MCF 10A (cell line): ENCODE data around the gene SLC35A1. TPM values are rescaled to one million over a fixed set of nuclear protein-coding genes. Genes with fewer than 3 reads are reported as not detected.

Source experiments
- BruUV-seq: library from RNA; stranded (reverse); fragments of 400-500 nt; replicated peaks from 2 replicates; lab custom pipeline; 2021; lab: Mats Ljungman, UMichigan
- CTCF ChIA-PET: fragments of 300-600 bp; sonication (Branson Sonifier 250); formaldehyde crosslinking; extraction: SDS; loops from one replicate; lab custom pipeline; 2021; ENCODE audit warnings: antibody characterized with exemption, inconsistent platforms; lab: Yijun Ruan, JAX
- POLR2A ChIA-PET: fragments of 300-600, 350-650 bp; sonication (Branson Sonifier 250); formaldehyde crosslinking; extraction: SDS; loops from one replicate; lab custom pipeline; 2020; ENCODE audit warnings: antibody characterized with exemption, inconsistent platforms; lab: Yijun Ruan, JAX
- DNase-seq: peaks from one replicate; pipeline ENCODE4 v3.0.0-alpha.2; 2018; ENCODE audit not compliant: unreplicated experiment
- H3K27ac Mint-ChIP-seq: one replicate; pipeline ENCODE4 v1.8.0; 2022; ENCODE audit warnings: mild to moderate bottlenecking, low read depth, mixed read lengths; ENCODE audit not compliant: unreplicated experiment
- H3K27me3 Mint-ChIP-seq: one replicate; pipeline ENCODE4 v1.8.0; 2022; ENCODE audit warnings: mixed read lengths; ENCODE audit not compliant: insufficient read depth, unreplicated experiment
- H3K36me3 Mint-ChIP-seq: one replicate; pipeline ENCODE4 v1.8.0; 2022; ENCODE audit warnings: mild to moderate bottlenecking, moderate library complexity, mixed read lengths; ENCODE audit not compliant: insufficient read depth, unreplicated experiment
- H3K4me1 Mint-ChIP-seq: one replicate; pipeline ENCODE4 v1.8.0; 2022; ENCODE audit warnings: mixed read lengths; ENCODE audit not compliant: insufficient read depth, unreplicated experiment
- H3K4me3 Mint-ChIP-seq: one replicate; pipeline ENCODE4 v1.8.0; 2022; ENCODE audit warnings: mild to moderate bottlenecking, moderate library complexity, mixed read lengths; ENCODE audit not compliant: unreplicated experiment
- H3K9me3 Mint-ChIP-seq: one replicate; pipeline ENCODE4 v1.8.0; 2022; ENCODE audit warnings: mixed read lengths; ENCODE audit not compliant: unreplicated experiment
- intact Hi-C: fragments of 100-400 bp; cut with micrococcal nuclease; formaldehyde crosslinking; loops from 2 replicates; pipeline ENCODE4 v1.14.1; 2022
- total RNA-seq: library from RNA; stranded (reverse); gene quantifications from 2 replicates; pipeline ENCODE4 v1.2.3, GENCODE V29; 2022
- TF ChIP-seq, protein P1 (sequence below): fragments of 200-600 bp; IDR thresholded peaks from one replicate; pipeline ENCODE4 v1.8.0; 2022; ENCODE audit warnings: antibody characterized with exemption, mild to moderate bottlenecking; ENCODE audit not compliant: unreplicated experiment

The SLC35A1 gene
- total RNA-seq, 1 experiment from 2014 or later: 10.3 TPM

DNA sequence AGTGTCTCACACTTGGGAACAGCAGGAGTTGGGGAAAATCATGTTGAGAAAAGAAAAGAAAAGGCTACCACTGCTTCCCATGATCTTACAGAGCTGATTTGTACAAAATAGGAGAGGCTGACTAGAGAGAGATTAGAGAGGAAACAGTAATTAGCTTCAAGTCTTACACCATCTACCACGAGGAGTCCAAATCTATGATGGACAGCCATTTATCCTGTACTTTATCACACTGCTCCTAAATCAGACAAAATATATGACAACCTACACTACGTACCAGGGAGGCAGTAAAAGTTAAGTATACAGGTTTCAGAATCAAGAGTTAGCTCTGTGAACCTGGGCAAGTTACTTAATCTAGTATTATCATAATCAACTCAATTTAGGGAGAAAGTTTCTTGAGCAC is 79.0 kb downstream of the SLC35A1 start:
- Mint-ChIP-seq H3K27me3 (no peaks in the 10 kb centered on the region), H3K36me3 (peaks cover 72% of the 10 kb centered on the region), H3K4me3 (no peak overlapping the region), H3K27ac (no peak overlapping the region), H3K9me3 (no peaks in the 10 kb centered on the region), H3K4me1 (no peaks in the 10 kb centered on the region)
- POLR2A ChIA-PET: interaction anchor here (0.9 kb wide), 1 partner anchor 13 kb away, joined by 3 read pairs; no protein-coding TSS in a partner anchor
- CTCF ChIA-PET: interaction anchor here (1.2 kb wide), 1 partner anchor 12 kb away, joined by 3 read pairs; no protein-coding TSS in a partner anchor
- no TSS peak for BruUV-seq
- TF ChIP-seq, protein P1, sequence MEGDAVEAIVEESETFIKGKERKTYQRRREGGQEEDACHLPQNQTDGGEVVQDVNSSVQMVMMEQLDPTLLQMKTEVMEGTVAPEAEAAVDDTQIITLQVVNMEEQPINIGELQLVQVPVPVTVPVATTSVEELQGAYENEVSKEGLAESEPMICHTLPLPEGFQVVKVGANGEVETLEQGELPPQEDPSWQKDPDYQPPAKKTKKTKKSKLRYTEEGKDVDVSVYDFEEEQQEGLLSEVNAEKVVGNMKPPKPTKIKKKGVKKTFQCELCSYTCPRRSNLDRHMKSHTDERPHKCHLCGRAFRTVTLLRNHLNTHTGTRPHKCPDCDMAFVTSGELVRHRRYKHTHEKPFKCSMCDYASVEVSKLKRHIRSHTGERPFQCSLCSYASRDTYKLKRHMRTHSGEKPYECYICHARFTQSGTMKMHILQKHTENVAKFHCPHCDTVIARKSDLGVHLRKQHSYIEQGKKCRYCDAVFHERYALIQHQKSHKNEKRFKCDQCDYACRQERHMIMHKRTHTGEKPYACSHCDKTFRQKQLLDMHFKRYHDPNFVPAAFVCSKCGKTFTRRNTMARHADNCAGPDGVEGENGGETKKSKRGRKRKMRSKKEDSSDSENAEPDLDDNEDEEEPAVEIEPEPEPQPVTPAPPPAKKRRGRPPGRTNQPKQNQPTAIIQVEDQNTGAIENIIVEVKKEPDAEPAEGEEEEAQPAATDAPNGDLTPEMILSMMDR: no peak
- no peak for DNase-seq
- intact Hi-C loops: no loop called here

DNA sequence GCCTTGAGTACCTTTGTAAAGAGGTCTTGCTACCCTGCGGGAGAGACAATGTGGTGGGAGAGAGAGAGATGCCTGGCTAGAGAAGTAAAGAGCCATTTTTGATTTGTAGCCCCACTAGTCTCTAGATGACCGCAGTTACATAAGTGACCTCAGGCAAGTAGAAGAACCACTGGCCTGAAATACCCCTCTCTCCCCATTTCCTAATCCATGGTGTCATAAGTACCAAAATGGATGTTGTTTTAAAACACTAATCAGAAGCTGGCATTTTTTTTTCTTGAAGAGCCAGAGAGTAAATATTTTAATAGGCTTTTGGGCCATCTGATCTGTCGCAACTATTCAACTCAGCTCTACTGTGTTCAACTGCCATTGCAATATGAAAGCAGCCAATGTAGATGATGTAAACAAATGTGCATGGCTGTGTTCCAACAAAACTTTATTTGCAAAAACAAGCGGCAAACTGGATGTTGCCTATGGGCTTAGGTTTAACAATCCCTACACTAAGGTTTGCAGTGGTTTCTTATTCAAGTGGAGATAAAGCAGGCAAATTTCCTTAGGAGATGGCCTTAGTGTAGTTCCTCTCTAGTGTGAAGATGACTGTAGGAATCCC is 80.5 kb downstream of the SLC35A1 start:
- TF ChIP-seq, protein P1: no peak
- no peak for DNase-seq
- no peaks in the 10 kb centered on the region for H3K27me3 Mint-ChIP-seq
- peaks cover 60% of the 10 kb centered on the region for H3K36me3 Mint-ChIP-seq
- intact Hi-C loops: no loop called here
- H3K4me1 Mint-ChIP-seq: no peaks in the 10 kb centered on the region
- no peaks in the 10 kb centered on the region for H3K9me3 Mint-ChIP-seq
- CTCF ChIA-PET: no interaction called here
- BruUV-seq: no TSS peak
- POLR2A ChIA-PET: interaction anchor here (0.7 to 1.2 kb wide), 2 partner anchors 19 to 232 kb away, joined by 3 read pairs; no protein-coding TSS in a partner anchor
- H3K27ac Mint-ChIP-seq: no peak overlapping the region
- no peak overlapping the region for H3K4me3 Mint-ChIP-seq

DNA sequence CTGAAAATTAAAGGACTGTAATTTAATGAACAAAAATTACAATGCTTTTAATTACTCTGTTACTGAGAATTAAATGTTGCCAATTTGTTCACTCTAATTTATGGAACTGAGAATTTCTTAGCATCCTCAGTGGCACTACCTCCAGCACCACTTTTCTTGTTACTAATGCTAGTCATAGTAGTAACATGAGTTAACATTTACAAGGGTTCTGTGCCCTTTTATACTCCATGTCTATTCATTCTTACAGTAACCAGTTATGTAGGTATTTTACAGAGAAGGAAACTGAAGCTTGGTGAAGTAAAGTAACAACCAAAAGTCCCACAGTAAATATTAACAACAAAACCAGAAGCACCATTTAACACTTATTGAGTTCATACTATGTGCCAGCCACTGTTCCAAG is 82.7 kb downstream of the SLC35A1 start:
- no peaks in the 10 kb centered on the region for H3K9me3 Mint-ChIP-seq
- POLR2A ChIA-PET: no interaction called here
- no peak for DNase-seq
- intact Hi-C loops: no loop called here
- no peak overlapping the region for H3K27ac Mint-ChIP-seq
- CTCF ChIA-PET: no interaction called here
- BruUV-seq: no TSS peak
- TF ChIP-seq, protein P1: no peak
- H3K4me3 Mint-ChIP-seq: no peak overlapping the region
- no peaks in the 10 kb centered on the region for H3K27me3 Mint-ChIP-seq
- H3K36me3 Mint-ChIP-seq: peaks cover 48% of the 10 kb centered on the region
- H3K4me1 Mint-ChIP-seq: no peaks in the 10 kb centered on the region

DNA sequence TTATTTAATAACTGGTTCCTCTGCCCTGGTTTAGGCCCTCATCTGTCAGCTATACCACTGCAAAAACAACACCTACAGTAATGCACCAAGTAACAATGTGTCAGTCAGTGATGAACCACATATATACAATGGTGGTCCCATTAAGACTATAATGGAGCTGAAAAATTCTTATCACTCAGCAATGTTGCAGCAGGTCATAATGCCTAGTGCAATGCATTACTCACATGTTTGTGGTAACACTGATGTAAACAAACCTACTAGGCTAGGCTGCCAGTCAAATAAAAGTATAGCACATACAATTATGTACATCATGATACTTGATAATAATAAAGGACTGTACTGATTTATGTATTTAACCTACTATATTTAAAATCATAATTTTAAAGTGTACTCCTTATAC is 85.7 kb downstream of the SLC35A1 start:
- TF ChIP-seq, protein P1: no peak
- no peaks in the 10 kb centered on the region for H3K27me3 Mint-ChIP-seq
- H3K36me3 Mint-ChIP-seq: peaks cover 44% of the 10 kb centered on the region
- H3K4me1 Mint-ChIP-seq: no peaks in the 10 kb centered on the region
- H3K4me3 Mint-ChIP-seq: no peak overlapping the region
- H3K9me3 Mint-ChIP-seq: no peaks in the 10 kb centered on the region
- BruUV-seq: no TSS peak
- ChIA-PET POLR2A (interaction anchor here (0.5 to 0.9 kb wide), 2 partner anchors 13 to 167 kb away, joined by 3 read pairs; no protein-coding TSS in a partner anchor), CTCF (no interaction called here)
- no peak for DNase-seq
- no peak overlapping the region for H3K27ac Mint-ChIP-seq
- intact Hi-C loops: no loop called here
